A549 (cell line): ENCODE results near the gene PPM1M. TPM values are rescaled to one million over a fixed set of nuclear protein-coding genes. Genes with fewer than 3 reads are reported as not detected.

ENCODE experiments used
- ATAC-seq, 2 experiments: fragments of 200-7000 bp in 1 of 2; fragments of >200 bp in 1 of 2; cut with Nextera tagmentation in 1 of 2; cut with Tn5 transposase in 1 of 2; 3 replicates each; pipeline versions ENCODE4 v1.8.0 to v1.9.1; 2018 to 2020; ENCODE audit warnings: mild to moderate bottlenecking in 1 of 2, moderate library complexity in 1 of 2
- CTCF ChIA-PET: fragments of 300-600 bp; sonication (Branson Sonifier 250); formaldehyde crosslinking; extraction: SDS; loops from one replicate; lab custom pipeline; 2021; ENCODE audit warnings: antibody characterized with exemption, inconsistent platforms; lab: Yijun Ruan, JAX
- POLR2A ChIA-PET: fragments of 350-600 bp; formaldehyde crosslinking; extraction: SDS; loops from one replicate; lab custom pipeline; 2021; ENCODE audit warnings: antibody characterized with exemption, inconsistent platforms; lab: Yijun Ruan, JAX
- DNase-seq, 2 experiments: peaks; one replicate each; pipeline versions ENCODE4 v3.0.0 to v3.0.0-alpha.2; 2011 to 2016; ENCODE audit warnings: low read depth in 1 of 2, low spot score in 1 of 2
- FAIRE-seq: peaks from 2 replicates; lab custom pipeline; 2011; peaks lifted over from hg19 to GRCh38; lab: Jason Lieb, UNC
- H3K27ac ChIP-seq, 2 experiments: fragments of >200 bp; sonication (Bioruptor Twin); formaldehyde crosslinking; 3 replicates each; pipeline ENCODE4 v1.5.1; 2016 to 2017
- H3K4me1 ChIP-seq: fragments of >200 bp; sonication (Bioruptor Twin); formaldehyde crosslinking; 3 replicates; pipeline ENCODE4 v1.6.1; 2016
- H3K4me2 ChIP-seq: fragments of >200 bp; sonication (Bioruptor Twin); formaldehyde crosslinking; 3 replicates; pipeline ENCODE4 v1.6.1; 2016
- H3K4me3 ChIP-seq: fragments of >200 bp; sonication (Bioruptor Twin); formaldehyde crosslinking; 3 replicates; pipeline ENCODE4 v1.5.1; 2016
- H3K9me3 ChIP-seq: fragments of >200 bp; sonication (Bioruptor Twin); formaldehyde crosslinking; 3 replicates; pipeline ENCODE4 v1.6.1; 2016
- ATOH8 ChIP-seq: fragments of 250-450 bp; sonication (Bioruptor Pico); IDR thresholded peaks from 2 replicates; pipeline ENCODE4 v1.5.0; 2020; ENCODE audit warnings: low read depth, mild to moderate bottlenecking, moderate library complexity
- BCL3 ChIP-seq: fragments of >200 bp; sonication (Bioruptor Twin); formaldehyde crosslinking; IDR thresholded peaks from 3 replicates; pipeline ENCODE4 v1.6.1; 2016
- CEBPB ChIP-seq, 2 experiments: fragments of >200 bp in 1 of 2; sonication (Bioruptor Twin) in 1 of 2; formaldehyde crosslinking in 1 of 2; IDR thresholded peaks; 2 replicates each; pipeline ENCODE4 v1.6.1; 2012 to 2016
- CHD4 ChIP-seq: fragments of 200-600 bp; sonication (generic); IDR thresholded peaks from 2 replicates; pipeline ENCODE4 v1.6.1; 2016; ENCODE audit warnings: antibody characterized with exemption, mild to moderate bottlenecking, borderline replicate concordance
- EHF ChIP-seq: fragments of 250-450 bp; sonication (Bioruptor Pico); IDR thresholded peaks from 2 replicates; pipeline ENCODE4 v1.5.0; 2020; ENCODE audit warnings: mild to moderate bottlenecking
- EHMT2 ChIP-seq: fragments of 200-600 bp; sonication (generic); IDR thresholded peaks from 2 replicates; pipeline ENCODE4 v1.6.1; 2016; ENCODE audit warnings: antibody characterized with exemption, low read depth, mild to moderate bottlenecking, moderate library complexity
- FOSL2 ChIP-seq, 2 experiments: fragments of 450-650 bp in 1 of 2; fragments of >200 bp in 1 of 2; sonication (Bioruptor Twin) in 1 of 2; formaldehyde crosslinking; IDR thresholded peaks; 2 replicates each; pipeline versions ENCODE4 v1.5.0 to v1.6.1; 2016 to 2020; ENCODE audit warnings: mild to moderate bottlenecking in 1 of 2, moderate library complexity in 1 of 2
- GATA3 ChIP-seq: IDR thresholded peaks from 2 replicates; pipeline ENCODE4 v1.6.1; 2012; ENCODE audit warnings: borderline replicate concordance
- HOXA7 ChIP-seq: fragments of 250-450 bp; sonication (Bioruptor Pico); IDR thresholded peaks from 2 replicates; pipeline ENCODE4 v1.5.0; 2020; ENCODE audit warnings: mild to moderate bottlenecking, moderate library complexity
- HOXB13 ChIP-seq: fragments of 250-450 bp; sonication (Bioruptor Pico); IDR thresholded peaks from 2 replicates; pipeline ENCODE4 v1.5.0; 2020; ENCODE audit warnings: low read depth, mild to moderate bottlenecking, moderate library complexity
- JUNB ChIP-seq: fragments of >200 bp; sonication (Bioruptor Twin); formaldehyde crosslinking; IDR thresholded peaks from 2 replicates; pipeline ENCODE4 v1.6.1; 2016
- KDM5A ChIP-seq: fragments of 200-600 bp; sonication (generic); IDR thresholded peaks from 2 replicates; pipeline ENCODE4 v1.6.1; 2016; ENCODE audit warnings: antibody characterized with exemption, mild to moderate bottlenecking
- MYC ChIP-seq: IDR thresholded peaks from 2 replicates; pipeline ENCODE4 v1.6.1; 2012; ENCODE audit warnings: mild to moderate bottlenecking, inconsistent platforms, low read length, improper control_type of control experiment, borderline replicate concordance
- POLR2AphosphoS2 ChIP-seq: conservative IDR thresholded peaks from 2 replicates; pipeline ENCODE4 v1.6.1; 2012; ENCODE audit warnings: low read length, improper control_type of control experiment, inconsistent platforms
- REST ChIP-seq: fragments of 200-600 bp; sonication (generic); IDR thresholded peaks from 2 replicates; pipeline ENCODE4 v1.6.1; 2016; ENCODE audit warnings: antibody characterized with exemption, mild to moderate bottlenecking, moderate library complexity
- TFCP2L1 ChIP-seq: fragments of 250-450 bp; sonication (Bioruptor Pico); IDR thresholded peaks from 2 replicates; pipeline ENCODE4 v1.5.0; 2021; ENCODE audit warnings: mild to moderate bottlenecking
- TP53 ChIP-seq: fragments of 250-450 bp; sonication (Bioruptor Pico); IDR thresholded peaks from 2 replicates; pipeline ENCODE4 v1.5.0; 2021; ENCODE audit warnings: mild to moderate bottlenecking, moderate library complexity
- ZC3H11A ChIP-seq: fragments of 450-650 bp; IDR thresholded peaks from 2 replicates; pipeline ENCODE4 v1.6.1; 2014; ENCODE audit warnings: antibody characterized with exemption, mild to moderate bottlenecking
- ZNF302 ChIP-seq: fragments of 250-450 bp; sonication (Bioruptor Pico); IDR thresholded peaks from 2 replicates; pipeline ENCODE4 v1.9.0; 2021; ENCODE audit warnings: inconsistent platforms, mild to moderate bottlenecking, moderate library complexity
- WGBS: methylation state at CpG from one replicate; pipeline ENCODE4 v1.1.6; 2017; ENCODE audit errors: missing lambda C conversion rate; 5-methylcytosine and 5-hydroxymethylcytosine counted together
- polyA plus RNA-seq, 4 experiments: library from polyadenylated mRNA; depleted of rRNA in 3 of 4; stranded (reverse); fragments of >200 nt; fragmentation: RNase III in 1 of 4; extraction: RNeasy Plus Mini Kit Qiagen cat#74134 plus additional on column Dnase treatment in 1 of 4; gene quantifications; 2 replicates in 3 of 4; 3 replicates in 1 of 4; pipeline ENCODE4 v1.2.3, GENCODE V29; 2011 to 2017

Gene PPM1M
- polyA plus RNA-seq, 2 of the 4 experiments (the other 2 are of a cell fraction): 5.9 to 6.3 TPM

- no peak overlapping the region for H3K4me2 ChIP-seq
- ATAC-seq (no peak), FAIRE-seq (no peak), DNase-seq (no peak)
- H3K4me3 ChIP-seq: no peak overlapping the region
- H3K9me3 ChIP-seq: no peaks in the 10 kb centered on the region
- H3K4me1 ChIP-seq: peaks cover 9% of the 10 kb centered on the region
- POLR2A ChIA-PET: interaction anchor here (1.2 kb wide), 1 partner anchor 48 kb away, joined by 3 read pairs; the partner anchor contains the start of gene POC1A
- TF ChIP-seq FOSL2 (IDR thresholded peaks at IDR 0.05) (no peak), FOSL2 (CRISPR knock-in tag; IDR thresholded peaks at IDR 0.05) (no peak), JUNB (no peak), ZNF302 (no peak), HOXA7 (CRISPR knock-in tag) (no peak), REST (no peak), ATOH8 (CRISPR knock-in tag) (no peak), CEBPB (IDR thresholded peaks at IDR 0.05) (no peak), KDM5A (no peak)
- CTCF ChIA-PET: interaction anchor here (1.1 to 13.3 kb wide), 2 partner anchors 19 to 30 kb away, joined by 4 to 119 read pairs; partner anchors contain the start of gene TLR9
- 91% methylated on average over 4 of the region's 4 CpGs for WGBS
- no peak overlapping the region for H3K27ac ChIP-seq
Measured at GRCh38 chr3:52202384-52203077, 43.0 kb upstream of the PPM1M start.

- no peak overlapping the region for H3K4me2 ChIP-seq
- no peak for FAIRE-seq
Measured at GRCh38 chr3:52203701-52204100, 41.9 kb upstream of the PPM1M start.

More at GRCh38 chr3:52203701-52204100, 41.9 kb upstream of the PPM1M start:
- no peak for ATAC-seq
- CTCF ChIA-PET: interaction anchor here (0.6 to 13.3 kb wide), 2 partner anchors 17 to 39 kb away, joined by 4 to 119 read pairs; partner anchors contain the start of gene TLR9
- H3K9me3 ChIP-seq: no peaks in the 10 kb centered on the region
- no peak overlapping the region for H3K27ac ChIP-seq
- no peak for TF ChIP-seq ZC3H11A
- TF ChIP-seq GATA3: no peak
- TF ChIP-seq REST: no peak
- TF ChIP-seq POLR2AphosphoS2: no peak
- no peak for TF ChIP-seq TFCP2L1 (CRISPR knock-in tag)
- TF ChIP-seq TP53 (CRISPR knock-in tag): no peak
- no peak for TF ChIP-seq MYC
- no peak for TF ChIP-seq BCL3
- TF ChIP-seq CHD4: no peak
- TF ChIP-seq EHF: no peak
- TF ChIP-seq EHMT2: no peak
- TF ChIP-seq HOXB13 (CRISPR knock-in tag): no peak
- no peak for DNase-seq
- POLR2A ChIA-PET: interaction anchor here (1.2 kb wide), 1 partner anchor 49 kb away, joined by 3 read pairs; the partner anchor contains the start of gene POC1A
- no peak overlapping the region for H3K4me3 ChIP-seq
- peaks cover 7% of the 10 kb centered on the region; the same call in 2 of the 3 replicates for H3K4me1 ChIP-seq
- WGBS: 79% methylated on average over 1 of the region's 1 CpG
